Right lobe of liver (tissue), 4 donors: Measurements from ENCODE around the gene RGL1.

Experiments
- CTCF ChIP-seq, 4 donors: fragments of 200-600 bp in 3 of 4; fragments of 450-650 bp in 1 of 4; IDR thresholded peaks; one replicate each; pipeline versions ENCODE4 v1.5.1 to v1.8.0; 2016 to 2022; ENCODE audit warnings: antibody characterized with exemption in 4 of 4, mild to moderate bottlenecking in 2 of 4
- POLR2A ChIP-seq: fragments of 450-650 bp; IDR thresholded peaks from one replicate; pipeline ENCODE4 v1.6.1; 2017; ENCODE audit warnings: antibody characterized with exemption, mild to moderate bottlenecking
- donor health status: DM: no; HTN: no; CAD: no.
- donor health status: DM: no; HTN: no; CAD: no.
- donor health status: DM: no; HTN: yes; CAD: no.

- TF ChIP-seq CTCF (IDR thresholded peaks at IDR 0.05) = no peak
- TF ChIP-seq POLR2A = no peak
Measured at GRCh38 chr1:183764981-183765380, 39.9 kb upstream of the RGL1 start.
